HG02798 (cell line): ENCODE data around the gene OR9G4.

ENCODE experiments used
- ATAC-seq: cut with Tn5 transposase; IDR thresholded peaks from one replicate; pipeline ENCODE4 v1.9.1; 2021; ENCODE audit warnings: mild to moderate bottlenecking; ENCODE audit not compliant: unreplicated experiment, poor library complexity

OR9G4 gene

DNA sequence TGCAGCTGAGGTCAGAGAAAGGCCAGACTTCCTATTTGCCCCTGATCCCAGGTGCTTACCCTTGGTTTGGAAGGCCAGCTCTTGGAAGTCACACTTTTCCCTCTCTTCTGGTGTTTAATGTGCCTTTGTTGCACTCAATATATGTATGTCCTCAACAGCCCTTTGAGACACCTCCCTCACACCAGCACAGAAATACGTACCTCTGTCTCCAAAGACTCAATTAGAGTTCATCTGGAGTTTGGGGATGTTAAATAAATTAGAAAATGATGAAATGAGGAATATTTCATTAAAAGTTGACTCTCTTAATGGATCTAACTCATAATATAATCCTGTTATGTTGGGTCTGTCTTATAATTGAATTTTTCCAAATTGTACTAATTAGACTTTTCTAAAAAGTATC lies at the start of gene OR9G4:
Gene OR9G4 (minus strand): TSS at position 101 of the 400 bp plus-strand sequence. CDS start 4,931 bp downstream, outside the sequence.
- no peak for ATAC-seq

DNA sequence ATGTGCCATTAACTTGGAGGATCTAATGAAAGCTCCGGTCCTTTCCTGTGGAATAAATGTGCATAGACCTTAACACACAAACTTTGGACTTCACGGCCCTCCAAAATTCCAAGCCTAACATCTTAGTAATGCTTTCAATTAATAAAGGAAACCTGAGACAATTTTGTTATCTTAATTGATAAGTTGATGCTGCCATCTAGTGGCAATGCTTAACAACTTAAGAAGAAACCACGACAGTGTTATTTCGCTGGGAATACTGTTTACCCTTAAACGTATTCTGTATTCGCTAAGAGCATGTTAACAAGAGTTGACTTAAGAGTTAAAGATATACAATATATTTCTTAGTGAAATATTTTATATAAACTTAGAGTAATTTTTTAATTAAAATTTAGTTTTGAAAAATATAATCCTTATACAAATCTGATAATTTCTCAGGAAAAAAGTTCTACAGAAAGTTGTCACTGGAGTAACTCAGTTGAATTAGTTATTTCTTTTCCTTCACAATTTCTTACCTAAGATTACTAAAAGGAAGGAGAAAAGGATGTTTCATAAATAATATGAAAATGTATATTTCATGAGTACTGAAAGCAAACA lies 35.0 kb upstream of the OR9G4 start:
- peak; percentile 50 for ATAC-seq

DNA sequence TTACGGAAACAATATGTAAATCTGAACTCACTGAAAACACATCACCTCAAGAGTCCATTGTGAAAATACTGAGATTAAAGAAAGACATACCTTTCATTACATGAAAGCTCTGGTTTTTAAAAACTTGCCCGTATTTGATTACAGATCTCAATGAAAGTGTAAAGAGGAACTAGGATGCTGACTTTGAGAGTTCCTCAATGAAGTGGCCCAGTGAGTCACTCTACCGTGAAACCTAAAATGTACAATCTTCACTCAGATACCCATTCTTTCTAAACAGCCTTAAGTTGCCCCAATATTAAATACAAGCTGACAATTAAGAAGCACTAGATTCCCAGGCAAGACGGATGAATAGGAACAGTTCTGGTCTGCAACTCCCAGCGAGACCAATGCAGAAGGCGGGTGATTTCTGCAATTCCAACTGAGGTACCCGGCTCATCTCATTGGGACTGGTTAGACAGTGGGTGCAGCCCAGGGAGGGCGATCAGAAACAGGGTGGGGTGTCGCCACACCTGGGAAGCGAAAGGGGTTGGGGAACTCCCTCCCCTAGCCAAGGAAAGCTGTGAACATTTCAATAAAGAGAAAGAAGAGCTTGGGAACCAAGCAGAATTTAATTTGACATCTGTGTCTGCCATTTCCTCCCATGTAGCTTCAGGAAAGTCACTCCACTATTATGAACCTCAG lies 33.8 kb upstream of the OR9G4 start:
- peak; percentile 65 for ATAC-seq

DNA sequence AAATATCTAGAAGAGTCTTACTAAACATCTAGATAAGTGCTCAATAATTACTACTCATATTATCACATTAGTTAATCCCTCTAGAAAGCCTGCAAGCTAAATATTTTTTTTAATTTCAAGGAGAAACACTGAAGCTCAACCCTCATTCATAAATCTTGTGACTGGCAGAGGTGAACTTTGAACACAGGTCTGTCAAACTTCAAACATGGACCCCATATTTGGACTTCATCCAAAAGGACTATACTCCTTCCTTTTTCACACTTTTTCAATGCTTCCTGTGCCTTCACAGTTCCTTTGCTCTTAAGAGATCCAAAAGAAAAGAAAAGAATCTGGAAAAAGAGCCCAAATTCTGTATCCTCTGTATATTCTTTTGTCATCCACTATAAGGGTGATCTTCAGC lies 28.3 kb upstream of the OR9G4 start:
- no peak for ATAC-seq

DNA sequence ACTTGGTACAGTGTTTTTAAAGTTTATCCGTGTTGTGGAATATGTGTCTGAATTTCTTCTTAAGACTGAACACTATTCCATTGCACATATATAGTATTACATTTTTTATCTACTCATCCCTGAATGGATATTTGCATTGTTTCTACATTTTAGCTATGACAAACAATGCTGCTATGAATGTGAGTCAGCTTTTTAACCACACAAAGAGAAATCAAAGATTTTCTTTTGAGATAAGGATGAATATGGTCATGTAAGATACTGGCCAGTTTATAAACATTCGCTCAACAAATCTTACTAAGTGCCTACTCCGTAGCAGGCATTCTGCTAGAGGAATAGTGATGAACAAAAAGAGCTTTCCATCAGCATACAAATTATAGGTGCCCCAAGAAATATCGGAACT lies 16.5 kb upstream of the OR9G4 start:
- ATAC-seq, result no peak

DNA sequence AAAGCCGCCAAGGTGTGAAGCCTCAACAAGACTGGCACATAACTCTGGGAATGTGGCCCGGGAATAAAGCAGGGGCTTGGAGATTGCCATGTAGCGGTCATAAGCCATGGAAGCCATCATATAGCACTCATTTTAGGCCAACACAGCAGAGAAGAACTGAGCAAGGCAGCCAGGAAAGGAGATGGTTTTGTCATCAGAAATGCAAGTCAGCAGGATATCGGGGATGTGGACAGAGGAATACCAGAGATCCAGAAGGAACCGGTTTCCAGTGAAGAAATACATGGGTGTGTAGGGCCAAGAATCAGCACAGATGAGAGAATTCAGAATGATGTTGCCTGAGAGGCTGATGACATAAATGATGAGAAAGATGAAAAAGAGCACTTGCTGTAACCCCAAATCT lies 3.0 kb upstream of the OR9G4 start:
- no peak for ATAC-seq

DNA sequence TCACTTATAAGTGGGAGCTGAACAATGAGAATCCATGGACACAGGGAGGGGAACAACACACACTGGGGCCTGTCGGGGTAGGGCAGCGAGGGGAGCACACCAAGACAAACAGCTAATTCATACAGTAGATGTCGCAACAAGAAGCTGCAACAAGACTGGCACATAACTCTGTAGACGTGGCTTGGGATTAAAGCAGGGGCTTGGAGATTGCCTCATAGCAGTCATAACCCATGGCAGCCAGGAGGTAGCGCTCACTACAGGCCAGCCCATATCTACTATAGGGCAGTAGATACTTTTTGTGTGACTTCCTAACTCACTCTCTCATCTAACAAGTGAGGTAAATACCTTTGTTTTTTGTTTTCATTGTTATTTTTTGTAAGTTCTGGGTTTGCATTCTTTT lies 1.7 kb upstream of the OR9G4 start:
- no peak for ATAC-seq

DNA sequence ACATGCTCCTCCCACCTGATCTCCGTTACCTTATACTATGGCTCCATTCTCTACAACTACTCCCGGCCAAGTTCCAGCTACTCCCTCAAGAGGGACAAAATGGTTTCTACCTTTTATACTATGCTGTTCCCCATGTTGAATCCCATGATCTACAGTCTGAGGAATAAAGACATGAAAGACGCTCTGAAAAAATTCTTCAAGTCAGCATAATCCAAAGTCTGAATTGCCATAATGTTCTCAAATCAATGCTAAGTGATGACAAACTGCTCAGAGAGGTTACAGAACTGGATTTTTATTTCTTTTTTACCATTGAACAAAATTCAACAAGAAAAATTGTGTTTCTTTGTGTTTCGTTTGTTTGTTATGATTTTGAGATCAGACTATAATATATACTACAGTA lies 7.6 kb downstream of the OR9G4 start:
- no peak for ATAC-seq

DNA sequence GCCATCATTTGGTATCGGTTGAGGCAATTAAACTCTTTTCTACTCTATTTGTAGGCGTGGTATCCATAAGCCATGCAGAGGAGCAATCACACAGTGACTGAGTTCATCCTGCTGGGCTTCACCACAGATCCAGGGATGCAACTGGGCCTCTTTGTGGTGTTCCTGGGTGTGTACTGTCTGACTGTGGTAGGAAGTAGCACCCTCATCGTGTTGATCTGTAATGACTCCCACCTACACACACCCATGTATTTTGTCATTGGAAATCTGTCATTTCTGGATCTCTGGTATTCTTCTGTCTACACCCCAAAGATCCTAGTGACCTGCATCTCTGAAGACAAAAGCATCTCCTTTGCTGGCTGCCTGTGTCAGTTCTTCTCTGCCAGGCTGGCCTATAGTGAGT lies 8.4 kb downstream of the OR9G4 start:
- no peak for ATAC-seq

DNA sequence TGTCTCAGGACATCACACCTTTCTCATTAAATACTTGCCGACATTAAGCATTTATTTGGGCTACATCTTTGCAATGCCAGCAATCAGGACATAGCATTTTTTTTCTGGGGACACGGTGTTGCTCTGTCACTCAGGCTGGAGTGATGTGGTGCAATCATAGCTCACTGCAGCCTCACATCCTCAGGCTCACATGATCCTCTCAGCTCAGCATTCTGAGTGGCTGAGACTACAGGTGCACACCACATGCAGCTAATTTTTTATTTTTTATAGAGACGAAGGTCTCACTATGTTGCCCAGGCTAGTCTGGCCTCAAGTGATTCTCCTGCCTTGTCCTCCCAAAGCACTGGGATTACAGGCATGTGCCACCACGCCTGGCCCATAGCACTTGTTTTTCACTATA lies 28.0 kb downstream of the OR9G4 start:
- ATAC-seq, result no peak

DNA sequence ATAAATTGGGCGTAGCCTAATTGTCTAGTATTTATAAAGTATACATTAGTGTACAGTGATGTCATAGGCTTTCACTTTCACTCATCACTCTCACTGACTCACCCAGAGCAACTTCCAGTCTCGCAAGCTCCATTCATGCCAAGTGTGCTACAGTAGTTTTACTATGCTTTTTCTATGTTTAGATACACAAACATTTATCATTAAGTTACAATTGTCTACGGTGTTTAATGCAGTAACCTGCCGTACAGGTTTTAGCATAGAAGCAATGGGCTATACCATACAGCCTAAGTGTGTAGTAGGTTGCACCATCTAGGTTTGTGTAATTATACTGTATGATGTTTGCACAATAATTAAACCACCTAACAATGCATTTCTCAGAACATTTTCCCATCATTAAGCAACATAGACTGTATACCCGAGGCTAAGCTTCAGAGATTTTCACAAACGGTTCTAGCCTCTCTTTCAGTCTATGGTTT lies 32.1 kb downstream of the OR9G4 start:
- ATAC-seq, result no peak

DNA sequence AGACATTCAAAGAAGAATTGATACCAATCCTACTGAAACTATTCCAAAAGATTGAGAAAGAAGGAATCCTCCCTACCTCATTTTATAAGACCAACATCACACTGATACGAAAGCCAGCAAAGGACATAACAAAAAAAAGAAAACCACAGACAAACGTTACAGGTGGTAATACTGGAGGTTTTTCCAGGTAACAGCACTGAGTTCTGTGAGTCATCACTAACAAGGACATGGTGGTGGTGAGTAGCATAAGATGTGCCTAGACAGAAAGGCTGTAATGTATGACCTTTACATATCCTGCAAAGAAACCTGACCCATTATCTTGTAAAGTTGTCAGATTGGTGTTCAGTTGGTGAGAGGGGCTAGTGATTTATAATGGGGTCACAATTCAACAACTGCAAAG lies 34.3 kb downstream of the OR9G4 start:
- no peak for ATAC-seq

DNA sequence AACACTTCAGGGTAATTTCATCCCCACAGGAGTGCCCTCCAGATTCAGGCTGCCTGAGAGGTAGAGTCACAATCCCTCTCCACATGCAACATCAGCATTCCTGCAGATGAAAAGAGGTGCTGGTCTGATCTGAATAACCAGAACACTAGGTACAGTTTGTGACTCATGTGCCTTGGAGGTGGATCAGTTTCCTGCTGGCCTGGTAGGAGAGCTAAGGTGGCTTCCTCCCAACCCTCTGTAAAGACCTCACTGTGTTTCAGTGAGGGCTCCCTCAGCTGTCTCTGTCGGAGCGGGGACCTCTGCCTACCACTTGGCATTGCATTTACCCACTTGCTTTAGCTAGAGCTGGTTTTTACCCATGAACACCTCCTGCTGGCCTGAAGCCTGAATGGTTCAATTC lies 42.0 kb downstream of the OR9G4 start:
- ATAC-seq, result no peak

DNA sequence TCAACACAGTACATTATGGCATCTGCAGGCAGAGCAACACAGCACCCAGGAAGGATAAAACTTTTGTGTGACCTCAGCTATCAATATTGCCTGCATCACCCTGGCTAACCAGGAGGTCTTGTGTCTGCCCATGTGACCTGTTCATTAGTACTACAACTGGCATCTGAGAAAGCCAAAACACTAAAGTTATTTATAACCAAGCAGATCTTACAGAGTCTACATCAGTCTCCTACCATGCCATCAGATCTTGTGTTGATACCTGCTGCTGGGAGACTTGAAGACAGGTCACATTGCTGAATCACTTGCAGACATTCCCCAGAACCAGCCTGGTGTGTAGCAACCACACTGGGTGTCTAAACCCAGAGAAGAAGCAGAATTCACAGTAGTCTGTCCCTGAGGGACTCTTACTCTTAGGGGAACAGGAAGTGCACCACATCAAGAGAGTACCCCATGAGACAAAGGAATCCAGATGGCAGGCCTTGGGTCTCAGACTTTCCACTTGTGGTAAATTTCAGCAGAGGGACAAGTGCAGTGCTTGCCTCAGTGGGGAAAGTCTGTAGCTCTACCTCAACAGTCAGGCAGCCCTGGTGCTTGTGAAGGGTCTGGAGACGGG lies 42.6 kb downstream of the OR9G4 start:
- no peak for ATAC-seq

DNA sequence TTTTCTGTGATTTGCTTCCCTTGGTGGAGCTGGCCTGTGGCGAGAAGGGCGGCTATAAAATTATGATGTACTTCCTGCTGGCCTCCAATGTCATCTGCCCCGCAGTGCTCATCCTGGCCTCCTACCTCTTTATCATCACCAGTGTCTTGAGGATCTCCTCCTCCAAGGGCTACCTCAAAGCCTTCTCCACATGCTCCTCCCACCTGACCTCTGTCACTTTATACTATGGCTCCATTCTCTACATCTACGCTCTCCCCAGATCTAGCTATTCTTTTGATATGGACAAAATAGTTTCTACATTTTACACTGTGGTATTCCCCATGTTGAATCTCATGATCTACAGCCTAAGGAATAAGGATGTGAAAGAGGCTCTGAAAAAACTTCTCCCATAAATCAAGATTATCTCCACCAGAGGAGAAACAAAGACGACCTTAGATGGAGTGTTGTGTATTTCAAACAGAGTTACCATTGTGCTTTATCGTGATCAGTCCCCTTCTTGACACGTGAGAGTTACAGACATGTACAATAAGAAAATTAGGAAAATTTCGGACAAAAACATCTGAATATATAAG lies 47.5 kb downstream of the OR9G4 start:
- no peak for ATAC-seq

DNA sequence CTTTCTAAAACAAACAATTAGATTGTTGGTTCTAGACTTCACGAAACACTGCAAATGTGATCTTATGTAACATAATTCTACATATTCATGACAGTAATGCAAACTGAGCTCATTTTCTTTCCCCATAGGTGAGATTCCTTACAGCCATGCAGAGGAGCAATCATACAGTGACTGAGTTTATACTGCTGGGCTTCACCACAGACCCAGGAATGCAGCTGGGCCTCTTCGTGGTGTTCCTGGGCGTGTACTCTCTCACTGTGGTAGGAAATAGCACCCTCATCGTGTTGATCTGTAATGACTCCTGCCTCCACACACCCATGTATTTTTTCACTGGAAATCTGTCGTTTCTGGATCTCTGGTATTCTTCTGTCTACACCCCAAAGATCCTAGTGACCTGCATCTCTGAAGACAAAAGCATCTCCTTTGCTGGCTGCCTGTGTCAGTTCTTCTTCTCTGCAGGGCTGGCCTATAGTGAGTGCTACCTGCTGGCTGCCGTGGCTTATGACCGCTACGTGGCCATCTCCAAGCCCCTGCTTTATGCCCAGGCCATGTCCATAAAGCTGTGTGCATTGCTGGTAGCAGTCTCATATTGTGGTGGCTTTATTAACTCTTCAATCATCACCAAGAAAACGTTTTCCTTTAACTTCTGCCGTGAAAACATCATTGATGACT lies 48.1 kb downstream of the OR9G4 start:
- no peak for ATAC-seq

DNA sequence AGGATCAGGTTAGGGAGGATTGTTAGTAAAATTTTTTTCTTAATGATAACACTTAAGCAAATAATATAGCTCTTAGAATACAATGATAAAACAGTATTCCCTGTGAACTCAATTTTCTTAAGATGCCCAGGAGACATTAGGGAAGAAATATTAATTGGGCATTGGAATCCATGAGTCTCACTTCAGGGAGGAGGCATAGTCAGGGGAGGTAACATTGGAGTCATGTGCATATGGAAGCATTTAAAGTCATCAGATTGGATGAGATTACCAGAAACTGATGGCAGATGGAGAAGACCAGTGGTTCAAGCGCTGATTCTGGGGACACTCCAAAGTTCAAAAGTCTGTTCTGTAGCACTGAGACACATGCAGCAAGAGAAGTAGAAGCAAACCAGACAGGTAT lies 49.7 kb downstream of the OR9G4 start, which contains the start of gene OR9G1:
Gene OR9G1 (plus strand): TSS at position 301 of the 400 bp plus-strand sequence. CDS start 1,293 bp downstream, outside the sequence.
- no peak for ATAC-seq

DNA sequence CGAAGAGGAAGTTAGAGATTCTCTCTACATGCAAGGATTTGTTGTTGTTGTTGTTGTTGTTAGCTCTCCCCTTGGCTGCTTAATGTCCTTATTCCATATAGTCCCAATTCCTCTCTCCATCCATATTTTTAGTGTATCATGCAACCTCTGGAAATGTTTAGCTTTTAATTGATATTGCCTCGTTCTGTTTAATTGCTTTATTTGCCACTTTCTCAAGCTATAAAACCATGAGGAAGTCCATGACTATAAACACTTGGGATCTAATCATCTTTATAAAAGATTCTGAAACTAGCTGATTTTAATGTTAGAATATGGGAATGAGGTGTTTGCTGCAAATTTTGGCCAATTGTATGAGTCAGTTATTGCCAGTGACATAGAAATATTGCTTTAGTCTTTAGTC lies 55.1 kb downstream of the OR9G4 start:
- no peak for ATAC-seq
